Neural progenitor cell (in vitro differentiated cells): Measurements from ENCODE around the gene GRIN3B. TPM values are rescaled to one million over a fixed set of nuclear protein-coding genes. Genes with fewer than 3 reads are reported as not detected.

Source experiments
- DNase-seq: peaks from one replicate; pipeline ENCODE4 v3.0.0-alpha.2; 2016; ENCODE audit warnings: low spot score
- H2AFZ ChIP-seq: fragments of 200-600 bp; sonication (generic); replicated peaks from 2 replicates; pipeline ENCODE4 v1.6.1; 2016; ENCODE audit warnings: antibody characterized with exemption
- H3F3A ChIP-seq: fragments of 200-600 bp; sonication (generic); 2 replicates; pipeline ENCODE4 v1.6.1; 2016; ENCODE audit warnings: antibody characterized with exemption, low read depth
- H3K27ac ChIP-seq: fragments of 200-600 bp; sonication (generic); 2 replicates; pipeline ENCODE4 v1.5.1; 2016; ENCODE audit warnings: mild to moderate bottlenecking
- H3K27me3 ChIP-seq: fragments of 200-600 bp; sonication (generic); 2 replicates; pipeline ENCODE4 v1.6.1; 2016; ENCODE audit warnings: mild to moderate bottlenecking, moderate library complexity
- H3K36me3 ChIP-seq: fragments of 200-600 bp; sonication (generic); 2 replicates; pipeline ENCODE4 v1.5.1; 2016
- H3K4me1 ChIP-seq: fragments of 200-600 bp; sonication (generic); 2 replicates; pipeline ENCODE4 v1.6.1; 2016; ENCODE audit warnings: mixed run types
- H3K4me2 ChIP-seq: fragments of 200-600 bp; sonication (generic); 2 replicates; pipeline ENCODE4 v1.6.1; 2016
- H3K4me3 ChIP-seq: fragments of 200-600 bp; sonication (generic); 2 replicates; pipeline ENCODE4 v1.5.1; 2016
- H3K79me2 ChIP-seq: fragments of 200-600 bp; sonication (generic); 2 replicates; pipeline ENCODE4 v1.6.1; 2016; ENCODE audit warnings: low read depth
- H3K9ac ChIP-seq: fragments of 200-600 bp; sonication (generic); 2 replicates; pipeline ENCODE4 v1.6.1; 2016
- H3K9me3 ChIP-seq: fragments of 200-600 bp; sonication (generic); 2 replicates; pipeline ENCODE4 v1.5.1; 2016; ENCODE audit warnings: low read depth
- H4K20me1 ChIP-seq: fragments of 200-600 bp; sonication (generic); 2 replicates; pipeline ENCODE4 v1.6.1; 2016; ENCODE audit warnings: low read depth
- H3K27ac Mint-ChIP-seq: 3 replicates; pipeline ENCODE4 v1.8.0; 2021; ENCODE audit warnings: mixed read lengths
- H3K27me3 Mint-ChIP-seq: 2 replicates; pipeline ENCODE4 v1.8.0; 2022; ENCODE audit warnings: low read depth, mild to moderate bottlenecking, inconsistent platforms, moderate library complexity, mixed read lengths; ENCODE audit not compliant: insufficient read depth
- H3K36me3 Mint-ChIP-seq: 3 replicates; pipeline ENCODE4 v1.8.0; 2021; ENCODE audit warnings: mixed read lengths
- H3K4me1 Mint-ChIP-seq: 3 replicates; pipeline ENCODE4 v1.8.0; 2021; ENCODE audit warnings: mixed read lengths
- H3K4me3 Mint-ChIP-seq: 3 replicates; pipeline ENCODE4 v1.8.0; 2021; ENCODE audit warnings: mild to moderate bottlenecking, moderate library complexity, mixed read lengths
- H3K9me3 Mint-ChIP-seq: 3 replicates; pipeline ENCODE4 v1.8.0; 2020; ENCODE audit warnings: mixed read lengths
- CTCF ChIP-seq: fragments of 200-600 bp; sonication (generic); IDR thresholded peaks from 2 replicates; pipeline ENCODE4 v1.5.1; 2017; ENCODE audit warnings: antibody characterized with exemption, mild to moderate bottlenecking
- EZH2 ChIP-seq: fragments of 200-600 bp; sonication (generic); IDR thresholded peaks from 2 replicates; pipeline ENCODE4 v1.6.1; 2017; ENCODE audit warnings: antibody characterized with exemption, mild to moderate bottlenecking, moderate library complexity
- EZH2phosphoT487 ChIP-seq: fragments of 200-600 bp; sonication (generic); IDR thresholded peaks from 2 replicates; pipeline ENCODE4 v1.6.1; 2017; ENCODE audit warnings: antibody characterized with exemption
- total RNA-seq: library from RNA; depleted of rRNA; stranded (reverse); fragments of >200 nt; gene quantifications from 2 replicates; pipeline ENCODE4 v1.2.3, GENCODE V29; 2015; ENCODE audit warnings: low replicate concordance

GRIN3B gene
- total RNA-seq, 1 donor from 2014 or later, result 5.9 TPM

GRCh38 chr19:1016647-1017114 is 16.5 kb downstream of the GRIN3B start:
- H3K4me1 Mint-ChIP-seq, result peaks cover 39% of the 10 kb centered on the region
- TF ChIP-seq CTCF (no peak), EZH2 (no peak), EZH2phosphoT487 (no peak)
- H3K9me3 ChIP-seq, result no peaks in the 10 kb centered on the region
- H3K27me3 ChIP-seq, result no peaks in the 10 kb centered on the region
- H3K79me2 ChIP-seq, result peaks cover 67% of the 10 kb centered on the region
- peak overlapping the region; percentile 53 for H3K27ac Mint-ChIP-seq
- no peak for DNase-seq
- H3F3A ChIP-seq, result peaks cover 8% of the 10 kb centered on the region
- no peak overlapping the region for H3K4me3 ChIP-seq
- peaks cover 6% of the 10 kb centered on the region for H3K27me3 Mint-ChIP-seq
- H3K9ac ChIP-seq, result peak overlapping the region; percentile 19
- no peak overlapping the region for H2AFZ ChIP-seq
- no peaks in the 10 kb centered on the region for H3K36me3 ChIP-seq
- H3K4me3 Mint-ChIP-seq, result peak overlapping the region; percentile 27
- peaks cover 67% of the 10 kb centered on the region for H4K20me1 ChIP-seq
- H3K36me3 Mint-ChIP-seq, result no peaks in the 10 kb centered on the region
- H3K9me3 Mint-ChIP-seq, result no peaks in the 10 kb centered on the region
- H3K27ac ChIP-seq, result no peak overlapping the region
- H3K4me1 ChIP-seq, result peaks cover 21% of the 10 kb centered on the region
- peak overlapping the region; percentile 55 for H3K4me2 ChIP-seq

GRCh38 chr19:1017115-1017905 is 17.1 kb downstream of the GRIN3B start:
- H4K20me1 ChIP-seq, result peaks cover 67% of the 10 kb centered on the region
- H3K4me3 ChIP-seq, result no peak overlapping the region
- no peak overlapping the region for H2AFZ ChIP-seq

GRCh38 chr19:1017906-1018305 is 17.7 kb downstream of the GRIN3B start:
- no peaks in the 10 kb centered on the region for H3K9me3 ChIP-seq
- H3K36me3 ChIP-seq, result no peaks in the 10 kb centered on the region
- H3K27ac ChIP-seq, result no peak overlapping the region
- no peak overlapping the region for H2AFZ ChIP-seq
- no peak overlapping the region for H3K4me3 ChIP-seq
- H3K27me3 Mint-ChIP-seq, result peaks cover 8% of the 10 kb centered on the region
- H3K4me3 Mint-ChIP-seq, result no peak overlapping the region
- H3K79me2 ChIP-seq, result peaks cover 67% of the 10 kb centered on the region
- H3K4me1 ChIP-seq, result peaks cover 21% of the 10 kb centered on the region
- TF ChIP-seq EZH2phosphoT487, result no peak
- H3K9me3 Mint-ChIP-seq, result no peaks in the 10 kb centered on the region
- H3K27ac Mint-ChIP-seq, result no peak overlapping the region
- H4K20me1 ChIP-seq, result peaks cover 67% of the 10 kb centered on the region
- H3K4me2 ChIP-seq, result no peak overlapping the region
- peaks cover 21% of the 10 kb centered on the region for H3F3A ChIP-seq
- no peak overlapping the region for H3K9ac ChIP-seq
- H3K36me3 Mint-ChIP-seq, result no peaks in the 10 kb centered on the region
- no peak for DNase-seq
- no peaks in the 10 kb centered on the region for H3K27me3 ChIP-seq
- H3K4me1 Mint-ChIP-seq, result peaks cover 39% of the 10 kb centered on the region

More at GRCh38 chr19:1017115-1017905, 17.1 kb downstream of the GRIN3B start:
- no peaks in the 10 kb centered on the region for H3K36me3 ChIP-seq
- no peak overlapping the region for H3K9ac ChIP-seq
- H3K27me3 ChIP-seq, result no peaks in the 10 kb centered on the region
- DNase-seq, result no peak
- H3K27ac ChIP-seq, result no peak overlapping the region
- no peak for TF ChIP-seq CTCF
- TF ChIP-seq EZH2phosphoT487, result no peak
- no peak for TF ChIP-seq EZH2
- Mint-ChIP-seq H3K27me3 (peaks cover 8% of the 10 kb centered on the region), H3K4me1 (peaks cover 39% of the 10 kb centered on the region), H3K9me3 (no peaks in the 10 kb centered on the region), H3K36me3 (no peaks in the 10 kb centered on the region), H3K27ac (peak overlapping the region; percentile 53), H3K4me3 (peak overlapping the region; percentile 58)
- H3K4me1 ChIP-seq, result peaks cover 21% of the 10 kb centered on the region
- no peaks in the 10 kb centered on the region for H3K9me3 ChIP-seq
- peaks cover 15% of the 10 kb centered on the region for H3F3A ChIP-seq
- peaks cover 67% of the 10 kb centered on the region for H3K79me2 ChIP-seq
- H3K4me2 ChIP-seq, result no peak overlapping the region

- H3K4me3 Mint-ChIP-seq, result peak overlapping the region; percentile 78
- H2AFZ ChIP-seq, result no peak overlapping the region
- peaks cover 21% of the 10 kb centered on the region for H3K4me1 ChIP-seq
- no peaks in the 10 kb centered on the region for H3K9me3 Mint-ChIP-seq
- no peaks in the 10 kb centered on the region for H3K27me3 ChIP-seq
- no peak overlapping the region for H3K9ac ChIP-seq
- DNase-seq, result no peak
- H3K79me2 ChIP-seq, result peaks cover 67% of the 10 kb centered on the region
- no peak overlapping the region for H3K4me3 ChIP-seq
- H3K36me3 ChIP-seq, result no peaks in the 10 kb centered on the region
- no peak overlapping the region for H3K27ac Mint-ChIP-seq
- peaks cover 39% of the 10 kb centered on the region for H3K4me1 Mint-ChIP-seq
- peaks cover 8% of the 10 kb centered on the region for H3K27me3 Mint-ChIP-seq
- H3K27ac ChIP-seq, result no peak overlapping the region
- no peaks in the 10 kb centered on the region for H3K9me3 ChIP-seq
- TF ChIP-seq CTCF, result no peak
- no peak for TF ChIP-seq EZH2phosphoT487
- TF ChIP-seq EZH2, result no peak
- peaks cover 21% of the 10 kb centered on the region for H3F3A ChIP-seq
- H3K36me3 Mint-ChIP-seq, result no peaks in the 10 kb centered on the region
- H4K20me1 ChIP-seq, result peaks cover 67% of the 10 kb centered on the region
- no peak overlapping the region for H3K4me2 ChIP-seq
These were observed 18.2 kb downstream of the GRIN3B start for GRCh38 chr19:1018393-1018792.
